IPS-NIHi7 (cell line): ENCODE results near the gene CLCN4.

Experiments used
- DNase-seq: peaks from one replicate; pipeline ENCODE4 v3.0.0; 2012; ENCODE audit warnings: mixed read lengths; ENCODE audit errors: extremely low spot score

CLCN4 gene

GRCh38 chrX:10129229-10129628 lies 27.5 kb upstream of the CLCN4 start:
- no peak for DNase-seq

GRCh38 chrX:10130354-10130753 lies 26.4 kb upstream of the CLCN4 start:
- DNase-seq = no peak

- DNase-seq = no peak
These were observed 22.6 kb upstream of the CLCN4 start for GRCh38 chrX:10133980-10134676.

GRCh38 chrX:10134921-10135320 lies 21.9 kb upstream of the CLCN4 start:
- no peak for DNase-seq

- DNase-seq = no peak
These were observed 21.0 kb upstream of the CLCN4 start for GRCh38 chrX:10135561-10136399.

GRCh38 chrX:10138726-10139125 lies 18.0 kb upstream of the CLCN4 start:
- peak; percentile 5 for DNase-seq

GRCh38 chrX:10140264-10140663 lies 16.5 kb upstream of the CLCN4 start:
- DNase-seq = no peak

GRCh38 chrX:10142041-10142599 lies 14.7 kb upstream of the CLCN4 start:
- DNase-seq = no peak

GRCh38 chrX:10143071-10143983 lies 13.4 kb upstream of the CLCN4 start:
- DNase-seq = no peak

GRCh38 chrX:10146346-10146745 lies 10.4 kb upstream of the CLCN4 start:
- DNase-seq = no peak

GRCh38 chrX:10152086-10152485 lies 4.7 kb upstream of the CLCN4 start:
- no peak for DNase-seq

GRCh38 chrX:10155137-10155536 lies 1.6 kb upstream of the CLCN4 start:
- no peak for DNase-seq

GRCh38 chrX:10157032-10157341 lies 212 bp downstream of the CLCN4 start:
- no peak for DNase-seq

- DNase-seq = no peak
These were observed 768 bp downstream of the CLCN4 start for GRCh38 chrX:10157543-10157942.

GRCh38 chrX:10158279-10159144 lies 1.7 kb downstream of the CLCN4 start:
- peak; percentile 48 for DNase-seq

- DNase-seq = no peak
These were observed 2.3 kb downstream of the CLCN4 start for GRCh38 chrX:10159145-10159468.

GRCh38 chrX:10160211-10160610 lies 3.4 kb downstream of the CLCN4 start:
- DNase-seq = no peak

GRCh38 chrX:10163031-10163430 lies 6.3 kb downstream of the CLCN4 start:
- DNase-seq = no peak

- DNase-seq = no peak
These were observed 8.1 kb downstream of the CLCN4 start for GRCh38 chrX:10164879-10165278.

- no peak for DNase-seq
These were observed 8.9 kb downstream of the CLCN4 start for GRCh38 chrX:10165580-10166247.
